ENCODE data around the gene ZBTB37.

DNA sequence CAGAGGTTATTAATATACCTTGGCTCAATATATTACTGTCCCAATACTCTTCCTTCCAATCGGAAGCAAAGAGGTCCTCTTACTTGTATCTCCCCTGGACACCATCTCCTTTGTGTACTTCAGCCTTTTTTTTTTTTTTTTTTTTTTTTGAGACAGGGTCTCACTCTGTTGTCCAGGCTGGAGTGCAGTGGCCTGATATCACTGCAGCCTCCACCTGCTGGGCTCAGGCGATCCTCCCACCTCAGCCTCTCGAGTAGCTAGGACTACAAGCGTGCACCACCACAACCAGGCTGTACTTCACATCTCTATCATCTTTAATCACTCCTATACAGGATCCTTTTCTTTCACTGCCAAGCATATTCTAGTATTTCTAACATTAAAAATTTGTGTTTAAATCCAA lies 46.5 kb upstream of the ZBTB37 start:
- TF ChIP-seq GATA3 (IDR thresholded peaks at IDR 0.05; ENCODE audit: low read depth, low read length), result no peak
- TF ChIP-seq GATA2 (IDR thresholded peaks at IDR 0.05; ENCODE audit: low read depth, low read length), result no peak
